H1 (cell line): ENCODE measurements around the gene R3HCC1L. TPM values are rescaled to one million over a fixed set of nuclear protein-coding genes. Genes with fewer than 3 reads are reported as not detected.

Experiments used
- CTBP2 ChIP-seq: IDR thresholded peaks from 2 replicates; pipeline ENCODE4 v1.7.0; 2011; ENCODE audit warnings: borderline replicate concordance, mild to moderate bottlenecking, moderate library complexity, mixed read lengths, low read length; ENCODE audit not compliant: insufficient read depth, insufficient read length
- SRF ChIP-seq: IDR thresholded peaks from 2 replicates; pipeline ENCODE4 v1.6.1; 2011; ENCODE audit warnings: mild to moderate bottlenecking, low read depth, low read length, moderate library complexity
- YY1 ChIP-seq: IDR thresholded peaks from 2 replicates; pipeline ENCODE4 v1.6.1; 2011; ENCODE audit warnings: low read depth, mild to moderate bottlenecking, low read length
- polyA plus RNA-seq, 7 experiments: library from polyadenylated mRNA; depleted of rRNA in 3 of 7; stranded (reverse) in 5 of 7; unstranded in 2 of 7; fragments of >200 nt in 5 of 7; fragments of 200-250 nt in 2 of 7; gene quantifications; 1 replicate in 5 of 7; 2 replicates in 1 of 7; 4 replicates in 1 of 7; pipeline versions ENCODE4 v1.2.1 to v1.2.3, GENCODE V29; 2011 to 2013; ENCODE audit warnings: missing spikeins in 2 of 7, mixed read lengths in 2 of 7
- total RNA-seq: library from RNA; stranded (reverse); fragmentation: NEBNext Ultra II Directional; extraction: Animal tissue kit (Norgen Biotek cat#: 25700); gene quantifications from 2 replicates; pipeline ENCODE4 v1.2.1, GENCODE V29; 2021

Gene R3HCC1L
- total and polyA plus RNA-seq, 2 of the 8 experiments (the other 6 are each of a cell fraction or from before 2014, with no cell fraction given), result 6.9 to 13.9 TPM

DNA sequence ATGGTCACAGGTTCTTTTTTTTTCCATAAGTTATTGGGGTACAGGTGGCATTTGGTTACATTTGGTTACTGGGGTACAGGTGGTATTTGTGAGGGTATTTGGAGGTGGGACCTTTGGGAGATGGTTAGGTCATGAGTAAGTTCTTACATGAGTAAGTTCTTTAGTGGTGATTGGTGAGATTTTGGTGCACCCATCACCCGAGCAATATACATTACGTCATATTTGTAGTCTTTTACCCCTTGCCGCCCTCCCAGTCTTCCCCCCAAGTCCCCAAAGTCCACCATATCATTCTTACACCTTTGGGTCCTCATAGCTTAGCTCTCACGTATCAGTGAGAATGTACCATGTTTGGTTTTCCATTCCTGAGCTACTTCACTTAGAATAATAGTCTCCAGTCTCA lies 49.2 kb upstream of the R3HCC1L start (continued):
- TF ChIP-seq CTBP2 (no peak), SRF (no peak), YY1 (no peak)
